ENCODE data around the gene CLN5. TPM values are rescaled to one million over a fixed set of nuclear protein-coding genes. Genes with fewer than 3 reads are reported as not detected.
A peak's percentile ranks its signal among the peaks of the same experiment; 100 is the strongest.

The CLN5 gene
- total and polyA plus RNA-seq, 2 of the 4 experiments (the other 2 are of a cell fraction), result 11.3 to 15.1 TPM

GRCh38 chr13:77022341-77022740 is 30.5 kb downstream of the CLN5 start:
- dilution Hi-C loops (cut with HindIII; ENCODE audit: low sequenced_read_pairs, unreplicated experiment) (no loop called here), in situ Hi-C loops (cut with MboI; ENCODE audit: low sequenced_read_pairs) (no loop called here), intact Hi-C loops (cut with micrococcal nuclease) (no loop called here)
- Histone ChIP-seq H2BK15ac (ENCODE audit: low read depth, low read length) (no peak overlapping the region), H3K79me1 (ENCODE audit: low read depth in 1 of 2, low read length in 2 of 2) (peaks cover 16 to 45% of the 10 kb centered on the region in 2 experiments), H2BK5ac (ENCODE audit: low read depth, low read length, poor library complexity, severe bottlenecking) (no peak overlapping the region), H3K14ac (replicated peaks; ENCODE audit: low read depth, low read length) (no peak overlapping the region), H2BK20ac (ENCODE audit: low read depth, low read length) (no peak overlapping the region), H2AK9ac (replicated peaks; ENCODE audit: low read depth, low read length, poor library complexity) (no peak overlapping the region), H3K9me3 (ENCODE audit: control insufficient read depth, insufficient read depth, low read length) (no peaks in the 10 kb centered on the region), H4K20me1 (ENCODE audit: insufficient read depth, low read length) (peaks cover 59% of the 10 kb centered on the region), H4K8ac (ENCODE audit: low read depth in 2 of 2, low read length in 2 of 2) (no peak overlapping the region), H4K5ac (ENCODE audit: low read depth, low read length) (no peak overlapping the region), H3K56ac (ENCODE audit: extremely low read depth, insufficient read depth, low read length) (no peak overlapping the region), H3K9me1 (ENCODE audit: insufficient read depth, low read length) (peaks cover 12% of the 10 kb centered on the region), H3K9ac (ENCODE audit: low read depth, low read length) (no peak overlapping the region), H3K27ac (ENCODE audit: insufficient read depth, low read length) (no peak overlapping the region), H3K36me3 (ENCODE audit: control insufficient read depth, insufficient read depth, low read length) (0 out of 2 replicates have a peak, but pooled peaks cover 3% of the 10 kb centered on the region), H3K4me3 (ENCODE audit: insufficient read depth, low read depth, low read length) (no peak overlapping the region), H2AFZ (replicated peaks; ENCODE audit: low read length, poor library complexity) (no peak overlapping the region), H3K27me3 (ENCODE audit: control insufficient read depth, insufficient read depth, low read length) (no peaks in the 10 kb centered on the region), H2BK120ac (ENCODE audit: low read depth, low read length) (no peak overlapping the region), H3K18ac (ENCODE audit: low read depth, low read length) (no peak overlapping the region), H4K91ac (ENCODE audit: insufficient read depth, low read depth, low read length) (no peak overlapping the region), H3K4me2 (ENCODE audit: low read depth, low read length) (peak overlapping the region; percentile 57), H3K4me1 (ENCODE audit: control insufficient read depth, insufficient read depth, low read length) (peaks cover 18% of the 10 kb centered on the region), H2AK5ac (ENCODE audit: low read depth, low read length) (no peak overlapping the region), H3K23ac (ENCODE audit: low read depth, low read length) (no peak overlapping the region), H3K4ac (ENCODE audit: low read depth, low read length) (no peak overlapping the region)
- DNase-seq, result peak; percentile 43
- WGBS, 2 experiments (ENCODE audit: extremely low coverage in 2 of 2, insufficient read length in 1 of 2), result no CpG with 5 or more reads among the region's 3 CpGs
- peak; percentile 6 for ATAC-seq (ENCODE audit: low read depth)
- TF ChIP-seq BHLHE40 (IDR thresholded peaks at IDR 0.05; ENCODE audit: low read depth, low read length), result no peak
- TF ChIP-seq CEBPB (IDR thresholded peaks at IDR 0.05; ENCODE audit: low read depth, low read length), result 0 out of 2 replicates have a peak, but pooled peaks have one; percentile 34
- TF ChIP-seq RAD21 (IDR thresholded peaks at IDR 0.05; ENCODE audit: low read length), result no peak
- ChIA-PET POLR2A (ENCODE audit: unreplicated experiment) (no interaction called here), CTCF (interaction anchor here (0.6 kb wide), 1 partner anchor 1345 kb away, joined by 4 read pairs; no protein-coding TSS in a partner anchor)
- no TSS peak for BruUV-seq (replicated peaks)
